ENCODE results near the gene CCDC171. TPM values are rescaled to one million over a fixed set of nuclear protein-coding genes. Genes with fewer than 3 reads are reported as not detected.

Gene CCDC171
- total and polyA plus RNA-seq, 10 of the 15 experiments (the other 5 are each of a cell fraction or from before 2014, with no cell fraction given) = 1.00 to 7.2 (median 2.8) TPM

DNA sequence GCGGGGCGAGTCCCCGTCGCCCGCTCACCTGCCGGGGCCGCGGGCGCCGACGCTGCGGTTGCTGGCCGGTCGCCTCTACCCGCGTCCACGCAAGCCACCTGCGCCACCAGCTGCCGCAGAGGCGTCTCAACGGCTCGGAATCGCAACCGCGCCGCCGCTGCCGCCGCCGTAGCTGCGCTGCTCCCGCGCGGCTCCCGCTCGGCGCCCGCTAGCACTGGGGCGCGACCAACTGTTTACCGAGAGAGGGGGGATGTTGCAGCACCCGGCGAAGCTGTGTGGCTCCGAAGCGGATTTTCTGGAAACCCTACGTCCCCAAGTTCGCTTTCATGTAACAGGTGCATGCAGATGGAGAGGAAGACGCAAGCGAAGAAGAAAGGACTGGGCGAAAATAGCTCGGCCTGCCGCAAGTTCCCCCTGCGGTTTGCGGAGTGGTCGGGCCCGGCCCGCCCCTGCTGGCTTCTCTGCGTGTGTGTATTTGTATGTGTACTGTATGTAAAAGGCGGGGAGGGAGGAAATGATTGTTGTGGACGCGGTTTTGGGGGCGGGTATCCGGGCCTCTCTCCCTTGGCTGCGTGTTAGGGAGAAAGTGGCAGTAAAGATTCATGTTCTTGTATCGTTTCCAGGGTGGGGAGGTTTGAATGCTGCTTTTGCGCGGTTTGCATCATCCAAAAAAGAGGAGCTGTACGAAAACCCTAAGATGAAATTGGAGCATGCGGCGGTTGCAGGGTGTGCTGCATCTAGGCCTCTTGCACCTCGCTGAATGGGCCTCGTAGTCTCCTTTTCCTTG is 41.9 kb upstream of the CCDC171 start, which contains the start of gene PSIP1 (continued):
- TF ChIP-seq, protein P1, sequence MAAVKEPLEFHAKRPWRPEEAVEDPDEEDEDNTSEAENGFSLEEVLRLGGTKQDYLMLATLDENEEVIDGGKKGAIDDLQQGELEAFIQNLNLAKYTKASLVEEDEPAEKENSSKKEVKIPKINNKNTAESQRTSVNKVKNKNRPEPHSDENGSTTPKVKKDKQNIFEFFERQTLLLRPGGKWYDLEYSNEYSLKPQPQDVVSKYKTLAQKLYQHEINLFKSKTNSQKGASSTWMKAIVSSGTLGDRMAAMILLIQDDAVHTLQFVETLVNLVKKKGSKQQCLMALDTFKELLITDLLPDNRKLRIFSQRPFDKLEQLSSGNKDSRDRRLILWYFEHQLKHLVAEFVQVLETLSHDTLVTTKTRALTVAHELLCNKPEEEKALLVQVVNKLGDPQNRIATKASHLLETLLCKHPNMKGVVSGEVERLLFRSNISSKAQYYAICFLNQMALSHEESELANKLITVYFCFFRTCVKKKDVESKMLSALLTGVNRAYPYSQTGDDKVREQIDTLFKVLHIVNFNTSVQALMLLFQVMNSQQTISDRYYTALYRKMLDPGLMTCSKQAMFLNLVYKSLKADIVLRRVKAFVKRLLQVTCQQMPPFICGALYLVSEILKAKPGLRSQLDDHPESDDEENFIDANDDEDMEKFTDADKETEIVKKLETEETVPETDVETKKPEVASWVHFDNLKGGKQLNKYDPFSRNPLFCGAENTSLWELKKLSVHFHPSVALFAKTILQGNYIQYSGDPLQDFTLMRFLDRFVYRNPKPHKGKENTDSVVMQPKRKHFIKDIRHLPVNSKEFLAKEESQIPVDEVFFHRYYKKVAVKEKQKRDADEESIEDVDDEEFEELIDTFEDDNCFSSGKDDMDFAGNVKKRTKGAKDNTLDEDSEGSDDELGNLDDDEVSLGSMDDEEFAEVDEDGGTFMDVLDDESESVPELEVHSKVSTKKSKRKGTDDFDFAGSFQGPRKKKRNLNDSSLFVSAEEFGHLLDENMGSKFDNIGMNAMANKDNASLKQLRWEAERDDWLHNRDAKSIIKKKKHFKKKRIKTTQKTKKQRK (IDR thresholded peaks at IDR 0.05; ENCODE audit: low read depth, low read length) = no peak
- TF ChIP-seq CHD2 (IDR thresholded peaks at IDR 0.05; ENCODE audit: borderline replicate concordance, low read depth, low read length) = peak; percentile 11
- peak; percentile 92 for TF ChIP-seq TAF1 (IDR thresholded peaks at IDR 0.05; ENCODE audit: borderline replicate concordance, low read depth, low read length)
- TF ChIP-seq, protein P2, sequence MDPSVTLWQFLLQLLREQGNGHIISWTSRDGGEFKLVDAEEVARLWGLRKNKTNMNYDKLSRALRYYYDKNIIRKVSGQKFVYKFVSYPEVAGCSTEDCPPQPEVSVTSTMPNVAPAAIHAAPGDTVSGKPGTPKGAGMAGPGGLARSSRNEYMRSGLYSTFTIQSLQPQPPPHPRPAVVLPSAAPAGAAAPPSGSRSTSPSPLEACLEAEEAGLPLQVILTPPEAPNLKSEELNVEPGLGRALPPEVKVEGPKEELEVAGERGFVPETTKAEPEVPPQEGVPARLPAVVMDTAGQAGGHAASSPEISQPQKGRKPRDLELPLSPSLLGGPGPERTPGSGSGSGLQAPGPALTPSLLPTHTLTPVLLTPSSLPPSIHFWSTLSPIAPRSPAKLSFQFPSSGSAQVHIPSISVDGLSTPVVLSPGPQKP (IDR thresholded peaks at IDR 0.05; ENCODE audit: low read depth, low read length) = peak; percentile 2; the same call in 1 of the 2 replicates
- 0 out of 2 replicates have a peak, but pooled peaks have one; percentile 54 for TF ChIP-seq MYB (IDR thresholded peaks at IDR 0.05; ENCODE audit: borderline replicate concordance, low read depth, low read length)
- TF ChIP-seq, protein P3, sequence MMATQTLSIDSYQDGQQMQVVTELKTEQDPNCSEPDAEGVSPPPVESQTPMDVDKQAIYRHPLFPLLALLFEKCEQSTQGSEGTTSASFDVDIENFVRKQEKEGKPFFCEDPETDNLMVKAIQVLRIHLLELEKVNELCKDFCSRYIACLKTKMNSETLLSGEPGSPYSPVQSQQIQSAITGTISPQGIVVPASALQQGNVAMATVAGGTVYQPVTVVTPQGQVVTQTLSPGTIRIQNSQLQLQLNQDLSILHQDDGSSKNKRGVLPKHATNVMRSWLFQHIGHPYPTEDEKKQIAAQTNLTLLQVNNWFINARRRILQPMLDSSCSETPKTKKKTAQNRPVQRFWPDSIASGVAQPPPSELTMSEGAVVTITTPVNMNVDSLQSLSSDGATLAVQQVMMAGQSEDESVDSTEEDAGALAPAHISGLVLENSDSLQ (IDR thresholded peaks at IDR 0.05) = peak; percentile 32; the same call in 1 of the 2 replicates
- peak; percentile 97 for TF ChIP-seq ZNF207 (IDR thresholded peaks at IDR 0.05; ENCODE audit: borderline replicate concordance)
- peak; percentile 92; the same call in 1 of the 2 replicates for TF ChIP-seq STAT1 (conservative IDR thresholded peaks at IDR 0.05)
- peak; percentile 58 for TF ChIP-seq CREB1 (IDR thresholded peaks at IDR 0.05; ENCODE audit: low read depth)
- TF ChIP-seq SIX5 (IDR thresholded peaks at IDR 0.05; ENCODE audit: low read depth, low read length, severe bottlenecking) = peak; percentile 48
- no peak for TF ChIP-seq CBX3 (IDR thresholded peaks at IDR 0.05; ENCODE audit: borderline replicate concordance, low read depth)
- TF ChIP-seq, protein P4, sequence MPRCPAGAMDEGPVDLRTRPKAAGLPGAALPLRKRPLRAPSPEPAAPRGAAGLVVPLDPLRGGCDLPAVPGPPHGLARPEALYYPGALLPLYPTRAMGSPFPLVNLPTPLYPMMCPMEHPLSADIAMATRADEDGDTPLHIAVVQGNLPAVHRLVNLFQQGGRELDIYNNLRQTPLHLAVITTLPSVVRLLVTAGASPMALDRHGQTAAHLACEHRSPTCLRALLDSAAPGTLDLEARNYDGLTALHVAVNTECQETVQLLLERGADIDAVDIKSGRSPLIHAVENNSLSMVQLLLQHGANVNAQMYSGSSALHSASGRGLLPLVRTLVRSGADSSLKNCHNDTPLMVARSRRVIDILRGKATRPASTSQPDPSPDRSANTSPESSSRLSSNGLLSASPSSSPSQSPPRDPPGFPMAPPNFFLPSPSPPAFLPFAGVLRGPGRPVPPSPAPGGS (IDR thresholded peaks at IDR 0.05; ENCODE audit: borderline replicate concordance, insufficient read depth, low read depth, low read length, poor library complexity, severe bottlenecking) = no peak
- TF ChIP-seq HDGF (IDR thresholded peaks at IDR 0.05) = peak; percentile 86
- TF ChIP-seq CEBPB (IDR thresholded peaks at IDR 0.05; ENCODE audit: borderline replicate concordance in 1 of 2, low read depth in 2 of 2, low read length in 2 of 2) = no peak
- TF ChIP-seq, protein P5, sequence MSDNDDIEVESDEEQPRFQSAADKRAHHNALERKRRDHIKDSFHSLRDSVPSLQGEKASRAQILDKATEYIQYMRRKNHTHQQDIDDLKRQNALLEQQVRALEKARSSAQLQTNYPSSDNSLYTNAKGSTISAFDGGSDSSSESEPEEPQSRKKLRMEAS (IDR thresholded peaks at IDR 0.05; ENCODE audit: low read depth, low read length) = peak; percentile 28; the same call in 1 of the 2 replicates
- peak; percentile 98 for TF ChIP-seq CHD1 (IDR thresholded peaks at IDR 0.05; ENCODE audit: low read depth, low read length)
- TF ChIP-seq PAX8 (IDR thresholded peaks at IDR 0.05) = no peak
- peak; percentile 76; the same call in 1 of the 2 replicates for TF ChIP-seq PML (IDR thresholded peaks at IDR 0.05; ENCODE audit: low read length)
- TF ChIP-seq POLR2A (IDR thresholded peaks at IDR 0.05; ENCODE audit: low read depth, low read length) = peak; percentile 95

Data from GM12878 (cell line).